Activated CD8-positive, alpha-beta T cell treated with anti-CD3 and anti-CD28 coated beads for 36 hours (primary cell): ENCODE measurements around the gene CYBA. TPM values are rescaled to one million over a fixed set of nuclear protein-coding genes. Genes with fewer than 3 reads are reported as not detected.

Experiments used
- ATAC-seq: fragments of 200-7000 bp; cut with Tn5 transposase; one replicate; pipeline ENCODE4 v1.10.0; 2021; ENCODE audit warnings: mild to moderate bottlenecking, moderate library complexity
- CTCF ChIA-PET: fragments of 350-600 bp; sonication (Branson Sonifier 250); formaldehyde crosslinking; loops from one replicate; lab custom pipeline; 2021; ENCODE audit warnings: antibody characterized with exemption; lab: Charles Lee
- POLR2A ChIA-PET: fragments of 350-600 bp; sonication (Branson Sonifier 250); formaldehyde crosslinking; loops from one replicate; lab custom pipeline; 2021; ENCODE audit warnings: antibody characterized with exemption; lab: Charles Lee
- DNase-seq: peaks from one replicate; pipeline ENCODE4 v3.0.0-alpha.2; 2020
- H3K27ac Mint-ChIP-seq: one replicate; pipeline ENCODE4 v1.8.0; 2021; ENCODE audit warnings: mild to moderate bottlenecking, mixed read lengths
- H3K27me3 Mint-ChIP-seq: one replicate; pipeline ENCODE4 v1.8.0; 2021; ENCODE audit warnings: mixed read lengths
- H3K36me3 Mint-ChIP-seq: one replicate; pipeline ENCODE4 v1.8.0; 2021; ENCODE audit warnings: low read depth, mixed read lengths
- H3K4me1 Mint-ChIP-seq: one replicate; pipeline ENCODE4 v1.8.0; 2021; ENCODE audit warnings: low read depth, mixed read lengths
- H3K4me3 Mint-ChIP-seq: one replicate; pipeline ENCODE4 v1.8.0; 2021; ENCODE audit warnings: mild to moderate bottlenecking, moderate library complexity, mixed read lengths
- H3K9me3 Mint-ChIP-seq: one replicate; pipeline ENCODE4 v1.8.0; 2021; ENCODE audit warnings: mixed read lengths
- CTCF ChIP-seq: fragments of 200-600 bp; IDR thresholded peaks from one replicate; pipeline ENCODE4 v1.8.0; 2022; ENCODE audit warnings: antibody characterized with exemption, mild to moderate bottlenecking
- intact Hi-C: fragments of 100-400 bp; cut with micrococcal nuclease; formaldehyde crosslinking; loops from one replicate; pipeline ENCODE4 v1.10.0; 2022
- total RNA-seq, 2 experiments: library from RNA; stranded (reverse); gene quantifications; one replicate each; pipeline ENCODE4 v1.2.3, GENCODE V29; 2021

The CYBA gene
- total RNA-seq, 2 experiments from 2014 or later = 230 to 236 TPM

DNA sequence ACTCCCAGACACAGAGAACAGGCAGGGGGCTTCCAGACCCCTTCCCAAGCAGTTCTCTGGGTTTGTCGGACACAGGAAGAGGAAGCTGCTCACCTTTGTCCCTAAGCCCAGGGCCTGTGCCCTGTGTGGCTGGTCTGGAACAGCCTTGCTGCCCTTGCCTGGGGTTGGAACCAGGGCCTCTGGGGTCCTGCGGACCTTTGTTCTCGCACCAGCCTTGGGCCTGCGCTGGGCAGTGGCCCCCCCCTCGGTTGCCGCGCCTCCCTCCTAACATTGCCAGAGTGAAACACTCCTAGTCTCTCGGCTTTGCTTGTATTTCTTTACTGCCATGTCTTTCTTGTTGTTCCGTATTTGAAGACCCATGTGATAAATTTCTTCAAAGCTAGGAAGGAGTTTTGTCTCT, 21.0 kb downstream of the CYBA start:
- Mint-ChIP-seq H3K4me3 (no peak overlapping the region), H3K27me3 (no peaks in the 10 kb centered on the region), H3K27ac (no peak overlapping the region), H3K4me1 (peaks cover 15% of the 10 kb centered on the region), H3K9me3 (no peaks in the 10 kb centered on the region), H3K36me3 (peaks cover 15% of the 10 kb centered on the region)
- CTCF ChIA-PET = interaction anchor here (1.1 kb wide), 1 partner anchor 10 kb away, joined by 3 read pairs; no protein-coding TSS in a partner anchor
- ATAC-seq (no peak), DNase-seq (no peak)
- TF ChIP-seq CTCF = no peak
- POLR2A ChIA-PET = interaction anchor here (0.5 to 0.6 kb wide), 2 partner anchors 78 to 156 kb away, joined by 3 read pairs; no protein-coding TSS in a partner anchor
- intact Hi-C loops = no loop called here

GRCh38 chr16:88628512-88628974, 22.3 kb downstream of the CYBA start:
- no peak overlapping the region for H3K4me3 Mint-ChIP-seq
- DNase-seq (no peak), ATAC-seq (peak; percentile 25)
- H3K36me3 Mint-ChIP-seq = peaks cover 23% of the 10 kb centered on the region
- peaks cover 12% of the 10 kb centered on the region for H3K4me1 Mint-ChIP-seq
- no peaks in the 10 kb centered on the region for H3K9me3 Mint-ChIP-seq
- no peaks in the 10 kb centered on the region for H3K27me3 Mint-ChIP-seq
- no peak overlapping the region for H3K27ac Mint-ChIP-seq
- POLR2A ChIA-PET = no interaction called here
- intact Hi-C loops = no loop called here
- CTCF ChIA-PET = interaction anchor here (0.7 to 1.4 kb wide), 4 partner anchors 8 to 77 kb away, joined by 3 to 4 read pairs (median 4); no protein-coding TSS in a partner anchor
- TF ChIP-seq CTCF = peak; percentile 37

DNA sequence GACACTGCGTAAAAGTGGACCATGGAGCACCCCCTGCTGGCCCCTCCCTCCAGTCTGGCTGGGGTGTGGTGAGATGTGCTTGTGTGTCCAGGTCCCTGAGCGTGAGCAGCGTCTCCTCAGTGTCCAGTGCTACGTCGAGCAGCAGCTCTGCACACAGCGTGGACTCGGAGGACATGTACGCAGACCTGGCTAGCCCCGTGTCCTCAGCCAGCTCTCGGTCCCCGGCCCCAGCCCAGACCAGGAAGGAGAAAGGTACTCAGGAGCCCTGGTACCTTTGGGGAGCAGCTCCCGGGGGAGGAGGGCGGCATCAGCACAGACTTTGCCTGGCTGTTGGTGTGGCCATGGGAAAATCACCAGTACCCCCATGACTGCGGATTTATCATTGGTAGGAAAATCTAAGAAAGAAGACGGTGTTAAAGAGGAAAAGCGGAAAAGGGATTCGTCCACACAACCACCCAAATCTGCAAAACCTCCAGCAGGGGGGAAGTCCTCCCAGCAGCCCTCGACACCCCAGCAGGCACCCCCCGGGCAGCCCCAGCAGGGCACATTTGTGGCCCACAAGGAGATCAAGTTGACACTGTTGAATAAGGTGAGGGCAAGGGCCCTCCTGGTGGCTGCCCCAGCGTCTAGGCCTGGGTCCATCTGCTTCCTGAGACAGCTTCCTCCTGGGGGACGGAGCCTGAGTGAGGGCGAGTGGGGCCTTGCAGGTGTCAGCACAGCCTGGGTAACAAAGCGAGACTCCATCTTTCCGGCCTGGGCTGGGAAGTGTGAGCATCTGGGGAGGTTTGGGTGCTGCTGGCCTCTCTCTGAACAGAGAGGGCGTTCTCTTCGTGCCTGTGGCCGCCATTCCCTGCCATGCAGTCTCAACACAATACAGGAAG, 23.1 kb downstream of the CYBA start:
- POLR2A ChIA-PET = interaction anchor here (1.0 to 1.2 kb wide), 2 partner anchors 8 to 9 kb away, joined by 3 read pairs; no protein-coding TSS in a partner anchor
- ATAC-seq (no peak), DNase-seq (no peak)
- no peak for TF ChIP-seq CTCF
- H3K9me3 Mint-ChIP-seq = no peaks in the 10 kb centered on the region
- peaks cover 6% of the 10 kb centered on the region for H3K4me1 Mint-ChIP-seq
- peaks cover 25% of the 10 kb centered on the region for H3K36me3 Mint-ChIP-seq
- CTCF ChIA-PET = interaction anchor here (1.4 kb wide), 1 partner anchor 20 kb away, joined by 3 read pairs; no protein-coding TSS in a partner anchor
- no peaks in the 10 kb centered on the region for H3K27me3 Mint-ChIP-seq
- intact Hi-C loops = no loop called here
- no peak overlapping the region for H3K27ac Mint-ChIP-seq
- H3K4me3 Mint-ChIP-seq = no peak overlapping the region

GRCh38 chr16:88626646-88627045, 24.2 kb downstream of the CYBA start:
- Mint-ChIP-seq H3K4me1 (peaks cover 5% of the 10 kb centered on the region), H3K9me3 (no peaks in the 10 kb centered on the region), H3K36me3 (peaks cover 29% of the 10 kb centered on the region), H3K27ac (no peak overlapping the region), H3K4me3 (no peak overlapping the region), H3K27me3 (no peaks in the 10 kb centered on the region)
- ChIA-PET CTCF (no interaction called here), POLR2A (interaction anchor here (1.2 kb wide), 1 partner anchor 10 kb away, joined by 3 read pairs; no protein-coding TSS in a partner anchor)
- intact Hi-C loops = no loop called here
- DNase-seq (no peak), ATAC-seq (no peak)
- no peak for TF ChIP-seq CTCF
